Hepatocyte (in vitro differentiated cells): ENCODE measurements around the gene TFF2. TPM values are rescaled to one million over a fixed set of nuclear protein-coding genes. Genes with fewer than 3 reads are reported as not detected.

ENCODE experiments used
- DNase-seq: peaks from one replicate; pipeline ENCODE4 v3.0.0-alpha.2; 2016; ENCODE audit warnings: low spot score
- H2AFZ ChIP-seq: fragments of 200-600 bp; sonication (generic); 2 replicates; pipeline ENCODE4 v1.6.0; 2016; ENCODE audit warnings: antibody characterized with exemption, mild to moderate bottlenecking
- H3K27ac ChIP-seq: fragments of 200-600 bp; sonication (generic); 2 replicates; pipeline ENCODE4 v1.5.1; 2016; ENCODE audit warnings: mild to moderate bottlenecking
- H3K27me3 ChIP-seq: fragments of 200-600 bp; sonication (generic); 2 replicates; pipeline ENCODE4 v1.6.1; 2016
- H3K36me3 ChIP-seq: fragments of 200-600 bp; sonication (generic); replicated peaks from 2 replicates; pipeline ENCODE4 v1.5.1; 2016; ENCODE audit warnings: low read depth; ENCODE audit not compliant: insufficient read depth
- H3K4me1 ChIP-seq: fragments of 200-600 bp; sonication (generic); 2 replicates; pipeline ENCODE4 v1.5.1; 2016; ENCODE audit warnings: mild to moderate bottlenecking, moderate library complexity; ENCODE audit not compliant: insufficient read depth
- H3K4me2 ChIP-seq: fragments of 200-600 bp; sonication (generic); 2 replicates; pipeline ENCODE4 v1.6.0; 2016
- H3K4me3 ChIP-seq: fragments of 200-600 bp; sonication (generic); 2 replicates; pipeline ENCODE4 v1.5.1; 2016; ENCODE audit warnings: mild to moderate bottlenecking
- H3K79me2 ChIP-seq: fragments of 200-600 bp; sonication (generic); 2 replicates; pipeline ENCODE4 v1.6.0; 2017; ENCODE audit warnings: mild to moderate bottlenecking
- H3K9me2 ChIP-seq: fragments of 200-600 bp; sonication (generic); replicated peaks from 2 replicates; pipeline ENCODE4 v1.6.0; 2017; ENCODE audit warnings: mild to moderate bottlenecking; ENCODE audit not compliant: insufficient read depth
- H3K9me3 ChIP-seq: fragments of 200-600 bp; sonication (generic); 2 replicates; pipeline ENCODE4 v1.5.1; 2016; ENCODE audit warnings: low read depth, mild to moderate bottlenecking
- H4K20me1 ChIP-seq: fragments of 200-600 bp; sonication (generic); 2 replicates; pipeline ENCODE4 v1.6.0; 2016; ENCODE audit warnings: mild to moderate bottlenecking; ENCODE audit not compliant: insufficient read depth, poor library complexity, severe bottlenecking
- CTCF ChIP-seq: fragments of 200-600 bp; sonication (generic); IDR thresholded peaks from 2 replicates; pipeline ENCODE4 v1.5.1; 2016; ENCODE audit warnings: antibody characterized with exemption, mild to moderate bottlenecking; ENCODE audit not compliant: poor library complexity
- EZH2 ChIP-seq: fragments of 200-600 bp; sonication (generic); IDR thresholded peaks from 2 replicates; pipeline ENCODE4 v1.6.1; 2016; ENCODE audit warnings: antibody characterized with exemption, mild to moderate bottlenecking, borderline replicate concordance
- EZH2phosphoT487 ChIP-seq: fragments of 200-600 bp; sonication (generic); IDR thresholded peaks from one replicate; pipeline ENCODE4 v1.6.1; 2018; ENCODE audit warnings: antibody characterized with exemption, mild to moderate bottlenecking, low read depth, moderate library complexity; ENCODE audit not compliant: unreplicated experiment, severe bottlenecking
- WGBS: methylation state at CpG from one replicate; pipeline ENCODE4 v1.1.6; 2016; ENCODE audit warnings: low lambda C conversion rate; ENCODE audit errors: missing lambda C conversion rate; 5-methylcytosine and 5-hydroxymethylcytosine counted together
- polyA plus RNA-seq: library from polyadenylated mRNA; unstranded; fragments of >200 nt; fragmentation: Nextera tagmentation; extraction: Ambion mirVana; gene quantifications from 2 replicates; pipeline ENCODE4 v1.2.1, GENCODE V29; 2016
- total RNA-seq: library from RNA; depleted of rRNA; stranded (reverse); fragments of >200 nt; gene quantifications from 2 replicates; pipeline ENCODE4 v1.2.3, GENCODE V29; 2014

TFF2 gene
- total and polyA plus RNA-seq, 2 experiments from 2014 or later: 23.9 to 28.1 TPM

- Histone ChIP-seq H2AFZ (no peak overlapping the region), H4K20me1 (no peaks in the 10 kb centered on the region), H3K9me3 (no peaks in the 10 kb centered on the region), H3K9me2 (no peaks in the 10 kb centered on the region), H3K36me3 (no peaks in the 10 kb centered on the region), H3K79me2 (no peaks in the 10 kb centered on the region), H3K4me3 (no peak overlapping the region), H3K4me1 (peaks cover 19% of the 10 kb centered on the region), H3K27ac (peak overlapping the region; percentile 23), H3K4me2 (no peak overlapping the region), H3K27me3 (no peaks in the 10 kb centered on the region)
- no peak for DNase-seq
- 76% methylated on average over 8 of the region's 8 CpGs for WGBS
- TF ChIP-seq CTCF (no peak), EZH2 (no peak), EZH2phosphoT487 (no peak)
These were observed 12.5 kb upstream of the TFF2 start for GRCh38 chr21:42363312-42363711.

- TF ChIP-seq CTCF: no peak
- no peak for TF ChIP-seq EZH2phosphoT487
- no peak for TF ChIP-seq EZH2
- no peaks in the 10 kb centered on the region for H3K9me3 ChIP-seq
- no peak for DNase-seq
- H3K4me2 ChIP-seq: no peak overlapping the region
- peaks cover 14% of the 10 kb centered on the region for H3K4me1 ChIP-seq
- H3K9me2 ChIP-seq: no peaks in the 10 kb centered on the region
- no peaks in the 10 kb centered on the region for H3K79me2 ChIP-seq
- no peaks in the 10 kb centered on the region for H4K20me1 ChIP-seq
- H3K36me3 ChIP-seq: no peaks in the 10 kb centered on the region
- 87% methylated on average over 9 of the region's 9 CpGs for WGBS
- H3K27ac ChIP-seq: peak overlapping the region; percentile 23
- H3K27me3 ChIP-seq: no peaks in the 10 kb centered on the region
- no peak overlapping the region for H3K4me3 ChIP-seq
- H2AFZ ChIP-seq: no peak overlapping the region
These were observed 11.9 kb upstream of the TFF2 start for GRCh38 chr21:42362700-42363099.

GRCh38 chr21:42362198-42362597, 11.4 kb upstream of the TFF2 start:
- no peaks in the 10 kb centered on the region for H3K27me3 ChIP-seq
- no peak overlapping the region for H3K27ac ChIP-seq
- no peak overlapping the region for H3K4me3 ChIP-seq
- 90% methylated on average over 12 of the region's 12 CpGs for WGBS
- H2AFZ ChIP-seq: no peak overlapping the region
- DNase-seq: no peak
- no peaks in the 10 kb centered on the region for H3K36me3 ChIP-seq
- no peaks in the 10 kb centered on the region for H3K79me2 ChIP-seq
- H3K9me2 ChIP-seq: no peaks in the 10 kb centered on the region
- no peak for TF ChIP-seq EZH2
- no peak for TF ChIP-seq EZH2phosphoT487
- no peak for TF ChIP-seq CTCF
- H4K20me1 ChIP-seq: no peaks in the 10 kb centered on the region
- H3K9me3 ChIP-seq: no peaks in the 10 kb centered on the region
- H3K4me1 ChIP-seq: peaks cover 9% of the 10 kb centered on the region
- no peak overlapping the region for H3K4me2 ChIP-seq

GRCh38 chr21:42361286-42361685, 10.5 kb upstream of the TFF2 start:
- Histone ChIP-seq H3K36me3 (no peaks in the 10 kb centered on the region), H4K20me1 (no peaks in the 10 kb centered on the region), H3K27me3 (no peaks in the 10 kb centered on the region), H3K9me2 (no peaks in the 10 kb centered on the region), H3K27ac (no peak overlapping the region), H3K4me2 (no peak overlapping the region), H3K4me3 (no peak overlapping the region), H3K9me3 (no peaks in the 10 kb centered on the region), H3K79me2 (no peaks in the 10 kb centered on the region), H2AFZ (no peak overlapping the region), H3K4me1 (peaks cover 4% of the 10 kb centered on the region)
- 66% methylated on average over 7 of the region's 7 CpGs for WGBS
- TF ChIP-seq CTCF (no peak), EZH2phosphoT487 (no peak), EZH2 (no peak)
- no peak for DNase-seq
